Activated CD4-positive, alpha-beta T cell treated with anti-CD3 and anti-CD28 coated beads, Interleukin-2, amount 10 ng/mL, durations not matched to agents 7 days and 5 days (primary cell): ENCODE results near the gene SLC35F3. TPM values are rescaled to one million over a fixed set of nuclear protein-coding genes. Genes with fewer than 3 reads are reported as not detected.

Experiments
- CTCF ChIA-PET: fragments of 350-600 bp; sonication (Branson Sonifier 250); formaldehyde crosslinking; loops from one replicate; lab custom pipeline; 2021; ENCODE audit warnings: antibody characterized with exemption; lab: Charles Lee
- POLR2A ChIA-PET: fragments of 350-600 bp; sonication (Branson Sonifier 250); formaldehyde crosslinking; loops from one replicate; lab custom pipeline; 2021; ENCODE audit warnings: antibody characterized with exemption; lab: Charles Lee
- DNase-seq: peaks from one replicate; pipeline ENCODE4 v3.0.0-alpha.2; 2020
- H3K27ac Mint-ChIP-seq: one replicate; pipeline ENCODE4 v1.8.0; 2021; ENCODE audit warnings: mild to moderate bottlenecking, moderate library complexity, mixed read lengths
- H3K27me3 Mint-ChIP-seq: one replicate; pipeline ENCODE4 v1.8.0; 2021; ENCODE audit warnings: mixed read lengths
- H3K36me3 Mint-ChIP-seq: one replicate; pipeline ENCODE4 v1.8.0; 2021; ENCODE audit warnings: low read depth, mixed read lengths
- H3K4me1 Mint-ChIP-seq: one replicate; pipeline ENCODE4 v1.8.0; 2021; ENCODE audit warnings: mixed read lengths
- H3K4me3 Mint-ChIP-seq: one replicate; pipeline ENCODE4 v1.8.0; 2021; ENCODE audit warnings: mild to moderate bottlenecking, moderate library complexity, mixed read lengths
- H3K9me3 Mint-ChIP-seq: one replicate; pipeline ENCODE4 v1.8.0; 2021; ENCODE audit warnings: mixed read lengths
- total RNA-seq, 2 experiments: library from RNA; stranded (reverse); gene quantifications; one replicate each; pipeline ENCODE4 v1.2.3, GENCODE V29; 2021

Gene SLC35F3
- total RNA-seq, 2 experiments from 2014 or later = 5.9 to 6.5 TPM

DNA sequence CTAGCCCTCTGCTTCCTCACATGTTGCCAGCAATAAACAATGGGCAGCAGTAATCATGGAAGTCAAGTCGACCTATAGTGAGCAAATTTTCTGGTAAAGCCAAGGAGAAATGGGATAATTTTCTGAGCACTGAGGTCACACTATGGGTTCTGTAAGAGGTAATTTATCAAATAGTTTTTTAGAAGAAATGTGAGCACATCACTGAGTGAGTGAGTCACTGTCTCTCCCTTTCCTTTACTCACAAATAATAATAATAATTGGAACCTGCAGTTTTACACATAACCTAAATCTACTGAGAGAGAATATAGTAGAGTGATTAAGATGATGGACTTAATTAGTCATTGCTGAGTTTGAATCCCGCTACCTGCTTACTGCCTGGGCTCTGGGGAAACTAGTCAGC lies 23.6 kb downstream of the SLC35F3 start:
- Mint-ChIP-seq H3K27me3 (no peaks in the 10 kb centered on the region), H3K36me3 (no peaks in the 10 kb centered on the region), H3K4me3 (no peak overlapping the region), H3K4me1 (no peaks in the 10 kb centered on the region), H3K27ac (no peak overlapping the region), H3K9me3 (peaks cover 2% of the 10 kb centered on the region)
- ChIA-PET POLR2A (no interaction called here), CTCF (no interaction called here)
- DNase-seq = no peak

DNA sequence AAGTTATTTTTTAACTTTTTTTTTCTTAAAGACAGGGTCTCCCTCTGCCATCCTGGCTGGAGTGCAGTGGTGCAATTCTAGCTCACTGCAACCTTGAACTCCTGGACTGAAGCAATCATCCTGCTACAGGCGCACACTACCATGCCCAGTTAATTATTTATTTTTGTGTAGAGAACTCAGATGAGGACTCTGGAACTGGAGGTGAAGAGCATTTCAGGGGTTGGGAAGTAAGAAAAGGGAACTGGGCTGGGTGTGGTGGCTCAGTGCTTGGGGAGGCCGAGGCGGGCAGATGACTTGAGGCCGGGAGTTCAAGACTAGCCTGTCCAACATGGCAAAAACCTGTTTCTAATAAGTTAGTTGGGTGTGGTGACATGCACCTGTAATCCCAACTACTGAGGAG lies 28.9 kb downstream of the SLC35F3 start:
- Mint-ChIP-seq H3K36me3 (no peaks in the 10 kb centered on the region), H3K4me3 (no peak overlapping the region), H3K4me1 (no peaks in the 10 kb centered on the region), H3K9me3 (no peaks in the 10 kb centered on the region), H3K27ac (no peak overlapping the region), H3K27me3 (peaks cover 5% of the 10 kb centered on the region)
- ChIA-PET POLR2A (no interaction called here), CTCF (no interaction called here)
- no peak for DNase-seq

DNA sequence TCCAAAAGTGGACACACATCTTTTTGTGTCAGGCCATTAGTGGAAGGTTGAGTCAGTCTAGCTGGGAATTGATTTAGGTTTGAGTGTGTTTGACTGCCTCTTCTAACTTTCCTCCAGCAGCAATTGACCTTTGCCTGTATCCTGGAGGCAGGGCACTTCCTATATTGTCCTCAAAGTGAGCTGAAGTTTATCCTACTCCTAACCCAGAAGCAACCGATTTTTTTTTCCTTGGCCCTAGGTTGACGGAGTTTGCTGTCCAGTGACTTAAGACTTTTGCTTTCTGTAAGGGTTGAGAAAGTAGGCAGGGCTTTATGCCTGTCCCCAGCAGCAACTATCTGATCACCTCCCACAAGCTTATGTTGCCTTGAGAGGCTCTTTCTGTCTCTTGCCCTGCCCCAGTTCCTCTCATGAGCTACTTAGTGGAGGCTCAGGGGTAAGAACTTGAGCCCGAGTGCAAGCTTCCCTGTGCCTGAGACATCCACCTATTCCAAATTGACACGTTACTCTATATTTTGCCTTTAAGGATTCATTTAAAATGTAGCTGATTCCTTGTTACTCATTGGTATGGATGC lies 30.9 kb downstream of the SLC35F3 start:
- Mint-ChIP-seq H3K27me3 (peaks cover 5% of the 10 kb centered on the region), H3K4me3 (no peak overlapping the region), H3K27ac (no peak overlapping the region), H3K9me3 (no peaks in the 10 kb centered on the region), H3K4me1 (no peaks in the 10 kb centered on the region), H3K36me3 (no peaks in the 10 kb centered on the region)
- no peak for DNase-seq
- POLR2A ChIA-PET = interaction anchor here (0.6 kb wide), 2 partner anchors 360 to 433 kb away, joined by 3 to 6 read pairs; no protein-coding TSS in a partner anchor
- CTCF ChIA-PET = no interaction called here

DNA sequence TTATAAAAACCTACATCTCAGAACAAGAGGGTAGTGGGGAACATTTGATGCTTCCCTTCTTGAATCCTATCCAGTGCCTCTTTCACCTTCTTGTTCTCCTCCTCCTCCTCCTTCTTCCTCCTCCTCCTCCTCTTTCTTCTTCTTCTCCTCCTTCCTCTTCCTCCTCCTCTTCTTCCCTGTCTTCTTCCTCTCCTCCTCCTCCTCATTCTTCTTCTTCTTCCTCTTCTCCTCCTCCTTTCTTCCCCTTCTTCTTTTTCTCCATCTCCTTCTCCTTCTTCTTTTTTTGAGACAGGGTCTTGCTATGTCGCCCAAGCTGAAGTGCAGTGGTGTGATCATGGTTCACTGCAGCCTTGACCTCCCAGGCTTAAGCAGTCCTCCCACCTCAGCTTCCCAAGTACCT lies 31.9 kb downstream of the SLC35F3 start:
- ChIA-PET CTCF (no interaction called here), POLR2A (no interaction called here)
- DNase-seq = no peak
- Mint-ChIP-seq H3K27me3 (peaks cover 5% of the 10 kb centered on the region), H3K4me1 (no peaks in the 10 kb centered on the region), H3K9me3 (no peaks in the 10 kb centered on the region), H3K36me3 (no peaks in the 10 kb centered on the region), H3K27ac (no peak overlapping the region), H3K4me3 (no peak overlapping the region)

DNA sequence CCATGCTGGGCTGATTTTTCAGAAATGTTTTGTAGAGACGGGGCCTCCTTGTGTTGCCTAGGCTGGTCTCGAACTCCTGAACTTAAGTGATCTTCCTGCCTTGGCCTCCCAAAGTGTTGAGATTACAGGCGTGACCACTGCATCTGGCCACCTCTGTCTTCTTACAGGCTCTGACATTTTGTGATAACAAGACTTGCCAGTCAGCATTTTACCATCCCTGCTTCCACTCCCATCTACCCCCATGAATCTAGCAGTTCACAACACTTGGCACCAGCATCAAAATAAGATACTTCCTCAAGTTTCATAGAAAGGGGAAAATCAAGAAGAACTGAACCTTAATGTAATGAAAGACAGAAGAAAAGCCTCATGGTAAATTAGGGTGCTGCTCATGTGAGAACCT lies 32.4 kb downstream of the SLC35F3 start:
- Mint-ChIP-seq H3K9me3 (no peaks in the 10 kb centered on the region), H3K27ac (no peak overlapping the region), H3K27me3 (peaks cover 5% of the 10 kb centered on the region), H3K4me3 (no peak overlapping the region), H3K4me1 (no peaks in the 10 kb centered on the region), H3K36me3 (no peaks in the 10 kb centered on the region)
- POLR2A ChIA-PET = no interaction called here
- CTCF ChIA-PET = no interaction called here
- DNase-seq = no peak

DNA sequence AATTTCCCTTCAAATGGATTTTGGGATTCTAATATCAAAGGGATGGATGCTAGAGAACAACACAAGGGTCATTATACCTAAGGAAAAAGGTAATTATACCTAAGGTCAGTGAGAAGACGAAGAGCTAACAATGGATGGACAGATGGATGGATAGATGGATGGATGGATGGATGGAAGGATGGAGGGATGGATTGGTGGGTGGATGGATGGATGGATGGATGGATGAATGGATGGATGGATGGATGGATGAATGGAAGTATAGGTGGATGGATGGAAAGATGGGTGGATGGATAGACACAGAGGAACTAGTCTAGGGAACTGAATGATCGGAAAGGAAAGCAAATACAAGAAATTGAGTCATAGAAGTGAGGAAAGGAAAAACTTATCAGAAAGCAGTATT lies 34.0 kb downstream of the SLC35F3 start:
- Mint-ChIP-seq H3K4me3 (no peak overlapping the region), H3K9me3 (no peaks in the 10 kb centered on the region), H3K27me3 (peaks cover 5% of the 10 kb centered on the region), H3K4me1 (no peaks in the 10 kb centered on the region), H3K27ac (no peak overlapping the region), H3K36me3 (no peaks in the 10 kb centered on the region)
- no peak for DNase-seq
- CTCF ChIA-PET = no interaction called here
- POLR2A ChIA-PET = no interaction called here

DNA sequence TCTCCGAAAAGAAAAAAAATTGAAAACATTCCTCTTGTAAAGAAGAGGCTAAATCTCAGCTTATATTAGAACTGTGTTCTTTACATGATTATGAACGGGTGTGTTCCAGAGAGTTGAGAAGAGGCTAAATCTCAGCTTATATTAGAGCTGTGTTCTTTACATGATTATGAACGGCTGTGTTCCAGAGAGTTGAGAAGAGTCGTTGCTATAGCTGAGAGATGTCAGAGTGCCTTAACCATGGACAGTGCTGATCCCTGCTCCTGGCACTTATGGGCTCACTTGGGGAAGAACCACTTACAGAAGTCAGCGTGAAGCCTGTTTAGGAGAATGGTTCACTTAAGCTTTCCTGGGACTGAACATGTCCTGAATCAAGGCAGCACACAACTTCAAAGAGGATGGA lies 35.0 kb downstream of the SLC35F3 start:
- Mint-ChIP-seq H3K4me1 (no peaks in the 10 kb centered on the region), H3K36me3 (no peaks in the 10 kb centered on the region), H3K27ac (no peak overlapping the region), H3K4me3 (no peak overlapping the region), H3K27me3 (peaks cover 2% of the 10 kb centered on the region), H3K9me3 (no peaks in the 10 kb centered on the region)
- DNase-seq = no peak
- ChIA-PET POLR2A (no interaction called here), CTCF (no interaction called here)

DNA sequence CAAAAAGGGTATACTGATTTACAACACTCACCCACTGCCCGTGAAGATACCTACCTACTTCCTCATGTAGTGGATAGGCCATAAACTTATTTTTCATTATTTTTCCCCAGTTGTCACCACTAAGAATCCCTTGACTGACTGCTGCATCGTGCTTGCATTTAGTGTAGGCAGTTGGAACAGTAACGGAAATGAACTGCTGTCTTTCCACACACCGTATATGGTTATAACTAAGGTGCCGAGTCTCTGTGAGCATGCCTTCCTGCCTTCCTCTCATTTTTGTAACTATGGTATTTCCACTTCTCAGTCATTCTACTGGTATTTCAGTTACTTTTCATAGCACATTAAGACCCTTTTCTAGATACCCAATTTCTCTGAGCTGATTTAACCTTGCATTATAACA lies 36.4 kb downstream of the SLC35F3 start:
- CTCF ChIA-PET = interaction anchor here (0.5 kb wide), 1 partner anchor 68 kb away, joined by 3 read pairs; no protein-coding TSS in a partner anchor
- Mint-ChIP-seq H3K36me3 (no peaks in the 10 kb centered on the region), H3K27me3 (peaks cover 5% of the 10 kb centered on the region), H3K4me1 (no peaks in the 10 kb centered on the region), H3K9me3 (no peaks in the 10 kb centered on the region), H3K4me3 (no peak overlapping the region), H3K27ac (no peak overlapping the region)
- POLR2A ChIA-PET = no interaction called here
- no peak for DNase-seq

DNA sequence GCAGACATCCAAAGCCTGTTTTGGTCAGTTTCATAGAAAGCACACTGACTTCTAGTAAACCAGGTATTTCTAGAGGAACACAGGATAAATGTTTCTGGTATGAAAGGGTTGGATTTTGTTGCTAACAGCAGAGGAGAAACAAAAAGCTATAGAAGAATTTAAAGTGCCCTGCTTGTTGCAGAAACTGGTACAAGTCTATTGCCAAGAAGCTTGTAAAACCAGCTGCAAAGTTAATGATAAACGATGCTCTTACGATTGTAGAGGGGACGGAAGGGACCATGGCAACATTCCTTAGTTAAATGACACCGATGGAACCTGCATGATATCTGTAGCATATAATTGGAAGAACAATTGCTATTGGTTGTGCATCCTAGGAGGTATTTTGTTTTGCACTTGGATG lies 40.1 kb downstream of the SLC35F3 start:
- peaks cover 2% of the 10 kb centered on the region for H3K27me3 Mint-ChIP-seq
- H3K4me3 Mint-ChIP-seq = no peak overlapping the region
- no peaks in the 10 kb centered on the region for H3K9me3 Mint-ChIP-seq
- CTCF ChIA-PET = no interaction called here
- no peak for DNase-seq
- POLR2A ChIA-PET = no interaction called here
- H3K27ac Mint-ChIP-seq = no peak overlapping the region
- no peaks in the 10 kb centered on the region for H3K4me1 Mint-ChIP-seq
- H3K36me3 Mint-ChIP-seq = no peaks in the 10 kb centered on the region

DNA sequence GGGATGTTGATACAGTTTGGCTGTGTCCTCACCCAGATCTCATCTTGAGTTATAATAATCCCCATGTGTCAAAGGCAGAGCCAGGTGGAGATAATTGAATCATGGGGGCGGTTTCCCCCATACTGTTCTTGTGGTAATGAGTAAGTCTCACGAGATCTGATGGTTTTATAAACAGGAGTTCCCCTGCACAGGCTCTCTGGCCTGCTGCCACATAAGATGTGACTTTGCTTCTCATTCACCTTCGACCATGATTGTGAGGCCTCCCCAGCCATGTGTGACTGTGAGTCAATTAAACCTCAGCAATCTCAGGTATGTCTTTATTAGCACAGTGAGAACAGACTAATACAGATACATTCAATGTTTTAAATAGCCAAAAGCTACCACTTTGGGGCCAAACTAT lies 41.1 kb downstream of the SLC35F3 start:
- POLR2A ChIA-PET = no interaction called here
- Mint-ChIP-seq H3K9me3 (no peaks in the 10 kb centered on the region), H3K27ac (no peak overlapping the region), H3K4me1 (no peaks in the 10 kb centered on the region), H3K36me3 (no peaks in the 10 kb centered on the region), H3K4me3 (no peak overlapping the region), H3K27me3 (peaks cover 2% of the 10 kb centered on the region)
- DNase-seq = no peak
- CTCF ChIA-PET = no interaction called here

DNA sequence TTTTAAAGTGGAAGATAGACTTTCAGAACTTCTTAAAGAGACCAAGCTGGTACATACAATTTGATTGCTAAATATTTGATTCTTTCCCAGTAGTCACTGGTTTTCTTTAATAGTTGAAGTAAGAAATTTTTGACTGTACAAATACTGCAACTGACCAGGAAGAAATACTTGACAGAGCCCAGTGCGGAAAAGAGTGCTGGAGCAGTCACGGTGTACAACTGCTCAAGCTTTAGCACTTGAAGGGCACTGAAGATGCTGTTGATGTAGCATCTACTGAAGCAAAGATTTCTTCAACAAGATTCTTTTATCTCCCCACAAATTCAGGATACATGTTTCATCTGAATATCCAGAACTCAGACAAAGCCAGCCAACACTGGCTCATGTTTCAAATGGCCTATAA lies 41.5 kb downstream of the SLC35F3 start:
- Mint-ChIP-seq H3K4me1 (no peaks in the 10 kb centered on the region), H3K4me3 (no peak overlapping the region), H3K27ac (no peak overlapping the region), H3K36me3 (no peaks in the 10 kb centered on the region), H3K27me3 (peaks cover 2% of the 10 kb centered on the region), H3K9me3 (no peaks in the 10 kb centered on the region)
- ChIA-PET CTCF (no interaction called here), POLR2A (no interaction called here)
- no peak for DNase-seq

DNA sequence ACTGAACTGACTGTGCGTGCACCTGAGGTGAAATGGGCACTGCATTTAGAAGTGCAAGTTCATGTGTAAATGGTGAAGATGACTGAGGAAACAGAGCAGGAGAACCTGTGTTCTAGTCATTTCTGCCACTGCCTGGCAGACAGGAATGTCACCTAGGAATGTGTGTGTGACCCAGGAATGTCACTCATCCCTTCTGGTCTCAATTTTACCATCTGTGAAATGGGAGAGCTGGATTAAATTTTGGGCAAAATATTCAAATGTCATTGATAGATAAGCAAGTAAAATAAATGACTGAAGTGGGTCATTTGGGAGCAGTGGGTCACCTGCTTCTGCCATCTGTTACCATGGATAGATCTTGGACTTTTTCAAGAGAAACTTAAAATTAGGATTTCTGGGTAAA lies 42.2 kb downstream of the SLC35F3 start:
- DNase-seq = no peak
- H3K4me1 Mint-ChIP-seq = no peaks in the 10 kb centered on the region
- peaks cover 2% of the 10 kb centered on the region for H3K27me3 Mint-ChIP-seq
- H3K9me3 Mint-ChIP-seq = no peaks in the 10 kb centered on the region
- no peak overlapping the region for H3K27ac Mint-ChIP-seq
- H3K36me3 Mint-ChIP-seq = no peaks in the 10 kb centered on the region
- POLR2A ChIA-PET = no interaction called here
- H3K4me3 Mint-ChIP-seq = no peak overlapping the region
- CTCF ChIA-PET = no interaction called here

DNA sequence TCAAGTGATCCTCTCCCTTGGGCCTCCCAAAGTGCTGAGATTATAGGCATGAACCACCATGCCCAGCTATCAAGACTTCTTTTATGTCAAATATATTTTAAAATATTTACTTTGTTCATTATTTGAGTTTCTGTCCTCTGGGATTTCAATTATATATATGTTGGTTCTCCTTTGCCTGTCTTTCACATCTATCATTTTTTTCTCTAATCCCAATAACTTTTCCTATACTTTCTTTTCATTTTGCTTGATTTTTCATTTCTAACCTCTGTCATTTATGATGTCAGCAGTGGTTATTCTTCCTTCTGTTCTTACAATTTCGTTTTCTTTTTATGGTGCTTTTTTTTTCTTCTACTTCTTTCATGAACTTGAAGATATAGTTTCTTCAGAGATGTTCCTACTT lies 47.3 kb downstream of the SLC35F3 start:
- DNase-seq = no peak
- H3K9me3 Mint-ChIP-seq = peaks cover 3% of the 10 kb centered on the region
- H3K4me3 Mint-ChIP-seq = no peak overlapping the region
- no peaks in the 10 kb centered on the region for H3K27me3 Mint-ChIP-seq
- no peak overlapping the region for H3K27ac Mint-ChIP-seq
- ChIA-PET CTCF (no interaction called here), POLR2A (no interaction called here)
- H3K4me1 Mint-ChIP-seq = no peaks in the 10 kb centered on the region
- no peaks in the 10 kb centered on the region for H3K36me3 Mint-ChIP-seq

DNA sequence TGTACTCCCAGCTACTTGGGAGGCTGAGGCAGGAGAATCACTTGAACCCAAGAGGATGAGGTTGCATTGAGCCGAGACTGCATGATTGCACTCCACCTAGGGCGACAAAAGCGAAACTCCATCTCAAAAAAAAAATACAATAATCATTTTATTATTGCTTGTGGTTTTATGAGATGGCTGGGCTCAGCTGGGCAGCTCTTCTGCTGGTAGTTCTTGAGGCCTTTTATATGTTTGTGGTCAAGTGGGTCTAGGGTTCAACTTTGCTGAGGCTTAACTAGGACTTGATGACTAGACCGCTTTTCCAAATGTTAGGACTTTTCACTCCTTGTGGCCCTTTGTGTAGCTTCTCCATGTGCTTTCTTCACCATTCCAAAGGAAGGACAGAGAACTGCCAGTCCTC lies 53.2 kb downstream of the SLC35F3 start:
- peaks cover 3% of the 10 kb centered on the region for H3K9me3 Mint-ChIP-seq
- CTCF ChIA-PET = no interaction called here
- POLR2A ChIA-PET = no interaction called here
- H3K27me3 Mint-ChIP-seq = no peaks in the 10 kb centered on the region
- H3K27ac Mint-ChIP-seq = no peak overlapping the region
- no peak overlapping the region for H3K4me3 Mint-ChIP-seq
- H3K4me1 Mint-ChIP-seq = no peaks in the 10 kb centered on the region
- no peak for DNase-seq
- no peaks in the 10 kb centered on the region for H3K36me3 Mint-ChIP-seq
